AG04449 (cell line): ENCODE measurements around the gene GIT2.

Source experiments
- CTCF ChIA-PET: fragments of 350-600 bp; formaldehyde crosslinking; extraction: SDS; loops from one replicate; lab custom pipeline; 2021; ENCODE audit warnings: antibody characterized with exemption; lab: Yijun Ruan, JAX
- POLR2A ChIA-PET: fragments of 400-600, 350-600 bp; formaldehyde crosslinking; extraction: SDS; loops from one replicate; lab custom pipeline; 2020; ENCODE audit warnings: antibody characterized with exemption, inconsistent platforms; lab: Yijun Ruan, JAX
- DNase-seq: peaks from one replicate; pipeline ENCODE4 v3.0.0-alpha.2; 2010; ENCODE audit warnings: low read depth, low spot score
- H3K4me3 ChIP-seq: 2 replicates; pipeline ENCODE4 v1.5.1; 2011; ENCODE audit warnings: low read depth, mild to moderate bottlenecking, control low read depth, low read length
- TF ChIP-seq, protein P1 (sequence below): IDR thresholded peaks from one replicate; pipeline ENCODE4 v1.5.1; 2011; ENCODE audit warnings: mild to moderate bottlenecking, moderate library complexity, low read length, control low read depth, inconsistent platforms; ENCODE audit not compliant: insufficient read depth; ENCODE audit errors: missing control alignments

The GIT2 gene

DNA sequence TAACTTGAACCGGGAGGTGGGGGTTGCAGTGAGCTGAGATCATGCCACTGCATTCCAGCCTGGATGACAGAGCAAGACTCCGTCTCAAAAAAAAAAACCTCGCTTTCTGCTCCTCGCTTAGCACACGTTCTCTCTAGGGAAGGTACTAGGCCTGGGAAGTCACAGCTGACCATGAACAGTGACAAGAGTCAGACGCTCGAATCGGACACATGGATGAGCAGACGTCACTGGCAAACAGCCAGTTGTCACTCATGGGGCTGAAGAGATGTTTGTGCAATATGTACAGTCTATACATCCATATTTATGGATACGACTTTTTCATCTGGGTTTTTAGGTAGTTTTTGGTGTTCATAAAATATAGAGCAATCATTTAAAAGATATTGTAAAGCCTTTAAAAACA lies 76.7 kb downstream of the GIT2 start:
- no peak for DNase-seq
- ChIA-PET CTCF (interaction anchor here (1.1 to 2.3 kb wide), 7 partner anchors 9 to 114 kb away, joined by 3 to 18 read pairs (median 4); no protein-coding TSS in a partner anchor), POLR2A (no interaction called here)
- TF ChIP-seq, protein P1, sequence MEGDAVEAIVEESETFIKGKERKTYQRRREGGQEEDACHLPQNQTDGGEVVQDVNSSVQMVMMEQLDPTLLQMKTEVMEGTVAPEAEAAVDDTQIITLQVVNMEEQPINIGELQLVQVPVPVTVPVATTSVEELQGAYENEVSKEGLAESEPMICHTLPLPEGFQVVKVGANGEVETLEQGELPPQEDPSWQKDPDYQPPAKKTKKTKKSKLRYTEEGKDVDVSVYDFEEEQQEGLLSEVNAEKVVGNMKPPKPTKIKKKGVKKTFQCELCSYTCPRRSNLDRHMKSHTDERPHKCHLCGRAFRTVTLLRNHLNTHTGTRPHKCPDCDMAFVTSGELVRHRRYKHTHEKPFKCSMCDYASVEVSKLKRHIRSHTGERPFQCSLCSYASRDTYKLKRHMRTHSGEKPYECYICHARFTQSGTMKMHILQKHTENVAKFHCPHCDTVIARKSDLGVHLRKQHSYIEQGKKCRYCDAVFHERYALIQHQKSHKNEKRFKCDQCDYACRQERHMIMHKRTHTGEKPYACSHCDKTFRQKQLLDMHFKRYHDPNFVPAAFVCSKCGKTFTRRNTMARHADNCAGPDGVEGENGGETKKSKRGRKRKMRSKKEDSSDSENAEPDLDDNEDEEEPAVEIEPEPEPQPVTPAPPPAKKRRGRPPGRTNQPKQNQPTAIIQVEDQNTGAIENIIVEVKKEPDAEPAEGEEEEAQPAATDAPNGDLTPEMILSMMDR: no peak
- H3K4me3 ChIP-seq: no peak overlapping the region

DNA sequence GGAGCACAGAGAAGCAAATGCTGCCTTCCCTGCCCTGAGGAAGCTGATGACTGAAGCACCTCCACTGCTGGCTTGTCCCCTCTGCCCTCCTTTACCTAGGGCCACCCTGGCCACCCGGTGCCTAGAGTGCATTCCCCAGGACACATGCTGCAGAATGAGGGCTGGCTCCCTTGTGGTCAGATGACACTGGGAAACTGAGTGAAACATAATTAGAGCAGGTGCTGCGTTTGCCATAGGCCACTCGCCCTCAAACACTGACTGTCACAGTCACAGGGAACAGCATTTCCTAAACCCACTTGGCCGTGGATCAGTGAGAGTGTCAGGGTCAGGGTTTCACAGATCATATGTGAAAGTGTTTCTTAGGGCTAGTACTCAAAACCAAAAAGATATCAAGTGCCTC lies 80.1 kb downstream of the GIT2 start:
- ChIA-PET POLR2A (no interaction called here), CTCF (interaction anchor here (0.8 kb wide), 1 partner anchor 11 kb away, joined by 4 read pairs; no protein-coding TSS in a partner anchor)
- TF ChIP-seq, protein P1: no peak
- no peak for DNase-seq
- no peak overlapping the region for H3K4me3 ChIP-seq

DNA sequence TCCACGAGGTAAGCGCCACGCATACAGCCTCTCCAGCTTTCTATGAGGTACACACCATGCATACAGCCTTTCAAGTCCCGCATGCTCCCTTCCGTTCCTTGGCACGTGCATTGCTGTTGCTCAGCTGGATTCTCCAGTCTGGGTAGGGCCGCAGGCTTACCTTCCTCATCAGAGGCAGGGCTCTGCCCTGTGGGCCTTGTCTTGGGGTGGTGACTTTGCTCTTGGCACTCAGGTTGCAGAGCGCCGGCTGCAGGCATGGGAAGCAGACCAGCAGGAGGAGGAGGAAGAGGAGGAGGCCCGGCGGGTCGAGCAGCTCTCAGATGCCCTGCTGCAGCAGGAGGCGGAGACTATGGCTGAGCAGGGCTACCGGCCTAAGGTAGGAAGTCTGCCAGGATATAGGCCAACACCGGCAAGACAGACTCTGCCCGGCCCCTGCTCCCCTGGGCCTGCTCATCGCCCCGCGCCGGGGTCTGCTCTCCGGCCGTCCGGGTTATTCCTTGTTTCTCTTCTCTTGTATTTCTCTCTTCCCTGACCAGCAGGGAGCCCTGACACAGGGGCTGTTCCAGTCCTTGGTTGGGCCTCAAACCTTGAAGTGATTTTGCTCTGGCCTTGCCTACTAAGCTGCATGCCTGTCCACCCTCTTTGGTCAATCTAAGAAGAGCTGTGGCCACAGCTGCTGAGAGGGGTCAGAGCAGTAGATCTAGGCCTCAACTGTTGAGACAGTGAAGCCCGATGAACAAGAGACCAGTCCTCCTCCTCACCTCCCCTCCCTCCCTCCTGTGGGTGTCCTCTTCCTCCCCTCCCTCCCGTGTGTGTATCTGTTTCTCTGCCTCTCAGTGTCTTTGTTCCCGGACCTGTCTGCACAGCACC lies 80.8 kb downstream of the GIT2 start:
- TF ChIP-seq, protein P1: no peak
- no peak overlapping the region for H3K4me3 ChIP-seq
- CTCF ChIA-PET: interaction anchor here (0.8 to 1.9 kb wide), 3 partner anchors 11 to 13 kb away, joined by 3 to 6 read pairs (median 4); no protein-coding TSS in a partner anchor
- POLR2A ChIA-PET: no interaction called here
- DNase-seq: no peak

DNA sequence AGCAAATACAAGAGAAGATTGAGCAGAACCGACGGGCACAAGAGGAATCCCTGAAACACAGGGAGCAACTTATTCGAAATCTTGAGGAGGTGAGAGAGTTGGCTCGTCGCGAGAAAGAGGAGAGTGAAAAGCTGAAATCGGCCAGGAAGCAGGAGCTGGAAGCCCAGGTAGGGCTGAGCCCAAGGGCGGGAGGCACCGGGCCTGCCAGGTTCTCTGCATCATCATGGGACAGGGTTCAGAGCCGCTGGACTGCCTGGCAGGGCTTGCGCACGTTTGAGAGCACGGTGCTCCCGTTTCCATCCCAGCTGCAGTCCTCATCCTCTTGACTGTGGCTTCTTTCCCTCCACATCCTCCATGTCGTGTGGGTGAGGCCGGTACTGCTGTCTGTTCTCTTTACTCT lies 81.7 kb downstream of the GIT2 start:
- ChIA-PET CTCF (interaction anchor here (0.9 to 1.9 kb wide), 2 partner anchors 12 to 14 kb away, joined by 3 to 6 read pairs; no protein-coding TSS in a partner anchor), POLR2A (no interaction called here)
- TF ChIP-seq, protein P1: no peak
- H3K4me3 ChIP-seq: no peak overlapping the region
- no peak for DNase-seq

DNA sequence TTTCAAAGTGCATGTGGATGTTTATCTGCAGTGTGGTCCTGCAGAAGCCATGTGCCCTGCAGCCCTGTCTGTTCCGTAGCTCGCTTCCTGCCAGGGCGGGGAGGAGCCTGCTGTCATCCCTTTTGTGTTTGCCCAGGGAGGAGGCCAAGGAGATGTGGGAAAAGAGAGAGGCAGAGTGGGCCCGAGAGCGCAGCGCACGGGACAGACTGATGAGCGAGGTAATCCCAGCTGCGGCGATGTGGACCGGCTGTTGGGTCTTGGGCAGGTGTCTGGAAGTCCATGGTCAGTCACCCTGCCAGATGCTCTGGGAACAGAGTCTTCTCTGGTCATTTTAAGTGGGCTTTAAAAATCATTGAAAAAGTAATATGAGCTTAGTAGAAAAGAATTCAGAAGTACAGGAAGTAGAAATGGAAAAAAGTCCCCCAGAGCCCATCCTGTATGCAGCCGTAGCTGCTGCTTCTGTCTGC lies 83.3 kb downstream of the GIT2 start:
- POLR2A ChIA-PET: no interaction called here
- H3K4me3 ChIP-seq: no peak overlapping the region
- TF ChIP-seq, protein P1: no peak
- CTCF ChIA-PET: interaction anchor here (0.9 to 1.9 kb wide), 3 partner anchors 12 to 396 kb away, joined by 3 to 7 read pairs (median 6); partner anchors contain the start of gene TCHP
- DNase-seq: no peak

DNA sequence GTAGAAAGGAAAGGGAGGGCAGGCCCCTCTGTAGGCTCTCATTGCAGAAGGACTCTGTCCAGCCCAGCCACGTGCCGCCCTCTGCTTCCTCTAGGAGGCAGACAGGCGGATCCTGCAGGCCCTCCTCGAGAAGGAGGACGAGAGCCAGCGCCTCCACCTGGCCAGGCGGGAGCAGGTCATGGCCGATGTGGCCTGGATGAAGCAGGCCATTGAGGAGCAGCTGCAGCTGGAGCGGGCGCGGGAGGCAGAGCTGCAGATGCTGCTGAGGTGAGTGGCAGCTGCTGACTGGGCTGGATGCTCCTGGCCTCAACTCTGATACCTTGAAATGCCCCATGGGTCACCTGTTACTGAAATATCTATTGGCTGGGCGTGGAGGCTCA lies 85.2 kb downstream of the GIT2 start:
- POLR2A ChIA-PET: no interaction called here

More for the DNA sequence above, 85.2 kb downstream of the GIT2 start:
- DNase-seq: no peak
- TF ChIP-seq, protein P1: peak; percentile 48
- CTCF ChIA-PET: interaction anchor here (0.6 to 3.2 kb wide), 4 partner anchors 9 to 84 kb away, joined by 3 to 15 read pairs (median 8); no protein-coding TSS in a partner anchor
- H3K4me3 ChIP-seq: no peak overlapping the region
